ENCODE results near the gene VPS13A. TPM values are rescaled to one million over a fixed set of nuclear protein-coding genes. Genes with fewer than 3 reads are reported as not detected.

Gene VPS13A
- total RNA-seq, 1 experiment from 2014 or later: 14.3 TPM

GRCh38 chr9:77218612-77219011 lies 41.3 kb downstream of the VPS13A start:
- TF ChIP-seq CTCF (IDR thresholded peaks at IDR 0.05; ENCODE audit: insufficient read depth in 1 of 2, low read depth in 1 of 2, low read length in 1 of 2, severe bottlenecking in 1 of 2, unreplicated experiment in 1 of 2): no peak
- no peak for DNase-seq
- H3K36me3 ChIP-seq (ENCODE audit: control insufficient read depth, insufficient read depth, low read length): no peaks in the 10 kb centered on the region
- H3K4me3 ChIP-seq (ENCODE audit: low read depth, low read length): no peak overlapping the region
- H3K27ac Mint-ChIP-seq (ENCODE audit: unreplicated experiment): no peak overlapping the region
- ChIA-PET POLR2A (no interaction called here), CTCF (no interaction called here)
- no peaks in the 10 kb centered on the region for H3K4me1 Mint-ChIP-seq (ENCODE audit: low read depth, unreplicated experiment)
- H3K27me3 ChIP-seq (replicated peaks; ENCODE audit: control insufficient read depth, insufficient read depth, low read length): no peaks in the 10 kb centered on the region
- intact Hi-C loops (cut with micrococcal nuclease; ENCODE audit: unreplicated experiment): no loop called here
- H3K4me3 Mint-ChIP-seq (ENCODE audit: unreplicated experiment): no peak overlapping the region
- no peaks in the 10 kb centered on the region for H3K4me1 ChIP-seq
- H3K27me3 Mint-ChIP-seq (ENCODE audit: insufficient read depth, unreplicated experiment): no peaks in the 10 kb centered on the region
- no peaks in the 10 kb centered on the region for H3K9me3 ChIP-seq
- H3K9me3 Mint-ChIP-seq (ENCODE audit: unreplicated experiment): no peaks in the 10 kb centered on the region
- H3K36me3 Mint-ChIP-seq (ENCODE audit: insufficient read depth, unreplicated experiment): no peaks in the 10 kb centered on the region
- no TSS peak for BruUV-seq (replicated peaks)

- Mint-ChIP-seq H3K4me1 (ENCODE audit: low read depth, unreplicated experiment) (no peaks in the 10 kb centered on the region), H3K9me3 (ENCODE audit: unreplicated experiment) (no peaks in the 10 kb centered on the region), H3K36me3 (ENCODE audit: insufficient read depth, unreplicated experiment) (no peaks in the 10 kb centered on the region), H3K27me3 (ENCODE audit: insufficient read depth, unreplicated experiment) (no peaks in the 10 kb centered on the region), H3K4me3 (ENCODE audit: unreplicated experiment) (no peak overlapping the region), H3K27ac (ENCODE audit: unreplicated experiment) (no peak overlapping the region)
- Histone ChIP-seq H3K27me3 (replicated peaks; ENCODE audit: control insufficient read depth, insufficient read depth, low read length) (no peaks in the 10 kb centered on the region), H3K36me3 (ENCODE audit: control insufficient read depth, insufficient read depth, low read length) (no peaks in the 10 kb centered on the region), H3K4me3 (ENCODE audit: low read depth, low read length) (no peak overlapping the region), H3K9me3 (no peaks in the 10 kb centered on the region), H3K4me1 (no peaks in the 10 kb centered on the region)
- intact Hi-C loops (cut with micrococcal nuclease; ENCODE audit: unreplicated experiment): no loop called here
- no TSS peak for BruUV-seq (replicated peaks)
- no peak for TF ChIP-seq CTCF (IDR thresholded peaks at IDR 0.05; ENCODE audit: insufficient read depth in 1 of 2, low read depth in 1 of 2, low read length in 1 of 2, severe bottlenecking in 1 of 2, unreplicated experiment in 1 of 2)
- ChIA-PET POLR2A (no interaction called here), CTCF (no interaction called here)
- DNase-seq: no peak
Measured at GRCh38 chr9:77221431-77221830, 44.1 kb downstream of the VPS13A start.

GRCh38 chr9:77224746-77225312 lies 47.5 kb downstream of the VPS13A start:
- H3K4me1 Mint-ChIP-seq (ENCODE audit: low read depth, unreplicated experiment): no peaks in the 10 kb centered on the region
- H3K27ac Mint-ChIP-seq (ENCODE audit: unreplicated experiment): no peak overlapping the region
- H3K4me3 Mint-ChIP-seq (ENCODE audit: unreplicated experiment): no peak overlapping the region
- Histone ChIP-seq H3K9me3 (no peaks in the 10 kb centered on the region), H3K27me3 (replicated peaks; ENCODE audit: control insufficient read depth, insufficient read depth, low read length) (no peaks in the 10 kb centered on the region), H3K36me3 (ENCODE audit: control insufficient read depth, insufficient read depth, low read length) (no peaks in the 10 kb centered on the region), H3K4me3 (ENCODE audit: low read depth, low read length) (no peak overlapping the region), H3K4me1 (no peaks in the 10 kb centered on the region)
- no peak for TF ChIP-seq CTCF (IDR thresholded peaks at IDR 0.05; ENCODE audit: insufficient read depth in 1 of 2, low read depth in 1 of 2, low read length in 1 of 2, severe bottlenecking in 1 of 2, unreplicated experiment in 1 of 2)
- CTCF ChIA-PET: no interaction called here
- intact Hi-C loops (cut with micrococcal nuclease; ENCODE audit: unreplicated experiment): no loop called here
- POLR2A ChIA-PET: no interaction called here
- H3K27me3 Mint-ChIP-seq (ENCODE audit: insufficient read depth, unreplicated experiment): no peaks in the 10 kb centered on the region
- H3K36me3 Mint-ChIP-seq (ENCODE audit: insufficient read depth, unreplicated experiment): no peaks in the 10 kb centered on the region
- no peak for DNase-seq
- no TSS peak for BruUV-seq (replicated peaks)
- no peaks in the 10 kb centered on the region for H3K9me3 Mint-ChIP-seq (ENCODE audit: unreplicated experiment)
